GM19452 (cell line): ENCODE results near the gene XPR1.
A peak's percentile ranks its signal among the peaks of the same experiment; 100 is the strongest.

Source experiments
- ATAC-seq: cut with Tn5 transposase; IDR thresholded peaks from one replicate; pipeline ENCODE4 v1.9.1; 2021; ENCODE audit not compliant: unreplicated experiment

The XPR1 gene

DNA sequence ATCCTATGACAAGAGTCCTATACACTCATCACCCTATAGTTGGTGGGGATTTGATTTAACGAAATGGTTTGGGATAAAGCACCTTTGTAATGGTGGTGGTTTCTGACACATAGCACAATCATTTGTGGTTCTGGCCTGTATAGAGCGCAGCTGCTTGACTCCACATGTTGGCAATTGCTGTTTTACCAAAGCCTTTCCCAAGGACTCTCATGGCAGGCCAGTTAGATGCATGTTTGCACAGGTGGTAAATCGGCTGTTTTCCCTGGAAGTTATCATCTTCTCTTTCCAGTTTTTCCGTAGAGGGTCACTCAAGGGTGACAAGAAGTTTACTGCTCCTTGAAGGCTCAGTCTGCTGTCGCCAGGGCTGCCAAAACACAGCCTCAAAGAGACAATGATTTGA, 17.1 kb upstream of the XPR1 start:
- ATAC-seq = no peak

DNA sequence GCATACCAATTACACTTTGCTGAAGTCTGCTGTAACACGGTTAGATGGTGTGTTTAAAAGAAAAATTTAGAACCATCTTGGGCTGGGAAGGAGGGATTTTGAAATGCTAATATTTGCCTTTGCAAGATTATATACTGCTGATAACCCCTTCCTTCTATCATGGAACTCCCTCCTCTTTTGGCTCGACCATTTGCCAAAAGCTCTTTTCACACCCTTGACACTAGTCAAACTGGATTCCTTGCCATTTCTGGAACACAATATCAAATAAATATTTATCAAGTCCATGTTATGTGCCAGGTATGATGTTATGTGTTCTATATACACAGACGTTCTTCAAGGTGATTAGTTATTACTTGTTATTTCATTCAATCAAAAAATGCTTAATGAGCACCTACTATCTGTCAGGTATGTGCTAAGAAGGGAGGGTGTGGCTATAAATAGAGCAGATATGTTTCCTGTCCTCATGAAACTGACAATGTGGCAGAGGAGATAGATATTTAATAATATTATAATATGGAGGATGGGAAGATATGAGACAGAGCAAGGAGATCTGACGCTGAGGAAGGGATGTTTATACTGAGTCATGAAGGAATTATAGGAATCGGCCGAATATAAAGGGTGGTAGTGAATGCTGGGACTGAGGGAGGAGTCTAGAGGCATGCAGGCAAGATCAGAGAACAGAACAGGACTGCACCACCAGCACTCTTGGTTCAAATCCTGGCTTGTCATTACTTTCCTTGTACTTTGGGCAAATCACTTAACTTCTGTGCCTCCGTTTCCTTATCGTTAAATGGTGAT, 16.1 kb upstream of the XPR1 start:
- no peak for ATAC-seq

DNA sequence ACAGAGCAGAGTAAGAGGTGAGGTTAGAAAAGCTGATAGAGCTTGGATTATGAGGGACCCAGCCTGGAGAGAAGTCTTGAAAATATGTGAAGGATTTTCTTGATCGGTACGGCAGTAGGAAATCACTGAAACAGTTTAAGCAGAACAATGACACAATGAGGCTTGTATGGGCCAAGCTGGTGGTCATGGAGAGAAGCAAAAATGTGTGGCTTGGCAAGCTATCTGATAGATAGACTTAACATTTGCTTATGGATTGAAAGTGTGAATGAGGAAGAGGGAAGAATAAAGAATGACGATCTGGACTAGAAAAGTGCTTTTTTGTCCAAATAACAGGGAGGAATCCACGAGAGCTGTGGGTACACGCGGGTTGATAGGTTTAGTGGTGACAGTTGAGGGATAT, 15.4 kb upstream of the XPR1 start:
- no peak for ATAC-seq

DNA sequence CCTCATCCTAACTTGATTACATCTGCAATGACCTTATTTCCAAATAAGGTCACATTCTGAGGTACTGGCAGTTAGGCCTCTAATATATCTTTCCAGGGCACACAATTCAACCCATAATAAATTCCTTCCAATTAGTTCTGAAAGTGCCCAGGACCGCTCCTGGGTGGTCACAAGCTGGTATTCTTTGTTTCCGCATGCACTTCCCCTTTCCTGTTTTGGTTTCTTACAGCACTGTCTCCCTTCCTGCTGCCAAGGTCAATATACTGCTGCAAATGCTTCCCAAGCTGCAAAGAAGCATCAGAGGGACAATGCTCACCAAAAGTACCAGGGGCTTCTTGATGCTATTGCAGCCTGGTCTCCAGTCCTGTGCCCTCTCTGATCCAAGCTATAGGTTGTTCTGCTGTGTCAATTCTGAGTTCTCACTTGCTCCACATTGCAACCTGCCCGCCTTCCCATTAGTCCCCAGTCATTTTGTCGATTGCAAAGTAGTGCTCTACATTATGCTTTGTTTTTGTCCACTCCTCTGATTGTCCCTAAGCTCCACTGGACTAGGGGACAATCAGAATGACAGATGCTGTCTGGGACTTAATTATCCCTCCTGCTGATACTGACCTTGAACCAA, 13.9 kb upstream of the XPR1 start:
- ATAC-seq = no peak

DNA sequence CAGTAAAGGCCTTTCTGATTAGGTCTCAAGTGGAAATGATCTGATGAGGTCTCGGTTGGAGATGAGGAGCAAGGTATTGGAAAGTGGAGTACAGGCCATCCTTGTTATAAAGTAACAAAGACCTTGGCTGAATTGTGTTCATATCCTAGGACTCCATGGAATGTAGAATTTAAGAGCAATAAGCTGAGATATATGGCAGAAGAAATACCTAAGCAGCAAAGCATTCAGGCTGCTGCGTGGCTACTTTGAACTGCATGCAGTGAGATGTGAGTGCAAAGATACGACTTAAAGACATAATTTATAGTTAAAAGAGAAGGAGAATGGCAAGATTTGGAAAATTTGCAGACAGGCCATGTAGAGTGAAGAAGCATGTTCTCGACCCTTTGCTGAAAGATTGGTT, 11.2 kb upstream of the XPR1 start:
- ATAC-seq = no peak

DNA sequence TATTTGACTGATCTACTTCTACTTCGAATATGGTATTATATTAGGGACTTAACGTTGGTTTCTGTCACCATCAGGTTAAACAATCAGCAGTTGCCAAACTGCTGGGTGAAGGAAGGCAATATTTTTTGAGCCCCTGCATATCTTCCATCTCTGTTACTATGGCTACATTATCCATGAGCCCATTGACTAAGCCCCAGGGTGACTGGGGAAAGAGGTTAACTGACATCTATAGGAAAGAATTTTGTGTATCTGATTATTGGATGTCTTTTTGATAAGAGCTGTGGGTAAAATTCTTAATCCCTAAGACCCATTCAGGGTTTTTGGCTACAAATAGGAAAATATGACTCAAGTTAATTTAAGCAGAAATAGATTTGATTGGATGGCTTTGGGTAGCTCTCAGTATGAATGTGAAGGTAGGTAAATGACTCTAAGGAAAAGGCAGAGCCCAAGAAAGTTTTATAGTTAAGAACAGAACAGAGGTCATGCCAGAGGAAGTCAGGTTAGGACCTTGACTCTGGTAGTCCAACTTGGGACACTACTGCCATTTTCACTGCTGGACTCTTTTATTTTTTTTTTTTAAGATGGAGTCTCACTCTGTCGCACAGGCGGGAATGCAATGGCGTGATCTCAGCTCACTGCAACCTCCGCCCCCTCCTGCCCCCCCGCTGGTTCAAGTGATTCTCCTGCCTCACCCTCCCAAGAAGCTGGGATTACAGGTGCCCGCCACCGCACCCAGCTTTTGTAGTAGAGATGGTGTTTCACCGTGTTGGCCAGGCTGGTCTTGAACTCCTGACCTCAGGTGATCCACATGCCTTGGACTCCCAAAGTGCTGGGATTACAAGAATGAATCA, 8.9 kb upstream of the XPR1 start:
- ATAC-seq = no peak

DNA sequence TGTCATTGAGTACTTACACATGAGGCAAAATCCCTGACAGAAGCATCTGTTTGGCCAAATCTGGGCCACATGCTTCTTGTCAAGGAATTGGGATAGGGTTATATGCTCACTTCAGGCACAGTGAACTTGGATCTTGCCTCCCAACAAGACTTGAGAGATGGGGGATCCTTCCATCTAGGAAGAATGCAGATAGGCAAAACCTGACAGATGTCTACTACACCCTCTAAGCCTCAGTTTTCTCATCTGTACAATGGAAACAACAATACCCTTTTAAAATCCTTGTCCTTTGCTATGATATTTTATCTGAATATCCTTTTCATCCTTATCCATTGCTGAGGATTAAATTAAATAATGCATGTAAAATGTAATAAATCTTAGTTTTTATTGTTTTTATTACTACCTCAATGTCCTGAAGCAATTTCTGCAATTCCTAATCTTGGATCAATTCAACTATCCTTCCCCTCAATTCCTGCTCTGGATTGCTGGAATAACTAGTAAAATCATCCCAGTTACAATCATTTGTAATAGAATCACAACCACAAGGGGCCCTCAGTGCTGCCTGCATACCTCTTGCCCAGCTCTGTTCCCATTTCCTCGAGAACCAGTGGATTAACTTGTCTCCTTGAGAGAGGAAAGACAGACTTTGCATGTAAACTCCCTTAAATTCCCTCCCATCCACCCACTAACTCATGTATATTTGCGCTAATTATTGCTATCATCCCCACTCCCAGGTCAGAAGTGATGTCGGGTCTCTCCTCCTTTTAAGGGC, 8.1 kb upstream of the XPR1 start:
- no peak for ATAC-seq

DNA sequence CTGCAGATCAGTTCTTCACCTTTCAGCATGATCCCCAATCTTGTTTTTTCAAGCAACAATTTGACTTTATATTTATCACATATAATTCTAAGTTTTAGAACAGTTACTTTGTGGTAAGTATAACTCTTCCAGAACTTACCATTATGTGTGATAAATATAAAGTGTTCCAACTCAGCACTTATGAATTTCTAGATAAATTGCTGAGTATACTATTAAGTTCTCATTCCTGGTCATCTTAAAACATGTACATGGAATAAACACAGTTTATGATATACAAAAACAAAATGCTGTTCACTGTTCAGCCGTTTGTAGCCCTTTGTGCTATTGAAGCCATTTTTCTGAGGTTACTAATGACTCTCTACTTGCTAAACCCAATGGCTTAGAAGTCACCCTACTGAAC, 5.1 kb upstream of the XPR1 start:
- ATAC-seq = no peak

DNA sequence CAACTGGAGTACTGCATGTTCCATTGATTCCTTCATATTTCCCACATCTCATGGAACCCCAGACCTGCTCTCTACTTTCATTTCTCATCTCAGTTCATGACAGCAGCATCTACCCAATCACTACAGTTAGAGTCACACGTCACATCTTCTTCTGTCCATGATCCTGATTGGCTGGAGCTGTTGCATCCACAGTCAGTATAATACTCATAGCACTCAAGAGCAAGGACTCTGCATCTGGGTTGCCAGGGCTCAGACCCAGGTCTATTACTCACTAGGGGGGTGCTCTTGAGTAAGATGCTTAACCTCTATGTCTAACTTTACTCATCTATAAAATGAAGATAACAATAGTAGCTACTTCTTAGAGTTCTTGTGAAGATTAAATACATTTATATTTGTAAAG, 4.4 kb upstream of the XPR1 start:
- no peak for ATAC-seq

DNA sequence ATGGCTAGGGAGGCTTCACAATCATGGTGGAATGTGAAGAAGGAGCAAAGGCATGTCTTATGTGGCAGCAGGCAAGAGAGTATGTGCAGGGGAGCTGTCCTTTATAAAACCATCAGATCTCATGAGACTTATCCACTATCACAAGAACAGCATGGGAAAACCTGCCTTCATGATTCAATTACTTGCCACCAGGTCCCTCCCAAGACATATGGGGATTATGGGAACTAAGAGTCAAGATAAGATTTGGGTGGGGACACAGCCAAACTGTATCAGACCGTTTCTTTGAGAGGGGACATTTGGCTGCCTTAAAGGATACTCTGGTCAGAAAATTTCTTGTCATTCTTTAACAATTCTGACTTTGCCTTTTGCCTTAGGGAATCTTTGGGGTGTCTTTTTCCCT, 3.2 kb upstream of the XPR1 start:
- ATAC-seq = no peak

DNA sequence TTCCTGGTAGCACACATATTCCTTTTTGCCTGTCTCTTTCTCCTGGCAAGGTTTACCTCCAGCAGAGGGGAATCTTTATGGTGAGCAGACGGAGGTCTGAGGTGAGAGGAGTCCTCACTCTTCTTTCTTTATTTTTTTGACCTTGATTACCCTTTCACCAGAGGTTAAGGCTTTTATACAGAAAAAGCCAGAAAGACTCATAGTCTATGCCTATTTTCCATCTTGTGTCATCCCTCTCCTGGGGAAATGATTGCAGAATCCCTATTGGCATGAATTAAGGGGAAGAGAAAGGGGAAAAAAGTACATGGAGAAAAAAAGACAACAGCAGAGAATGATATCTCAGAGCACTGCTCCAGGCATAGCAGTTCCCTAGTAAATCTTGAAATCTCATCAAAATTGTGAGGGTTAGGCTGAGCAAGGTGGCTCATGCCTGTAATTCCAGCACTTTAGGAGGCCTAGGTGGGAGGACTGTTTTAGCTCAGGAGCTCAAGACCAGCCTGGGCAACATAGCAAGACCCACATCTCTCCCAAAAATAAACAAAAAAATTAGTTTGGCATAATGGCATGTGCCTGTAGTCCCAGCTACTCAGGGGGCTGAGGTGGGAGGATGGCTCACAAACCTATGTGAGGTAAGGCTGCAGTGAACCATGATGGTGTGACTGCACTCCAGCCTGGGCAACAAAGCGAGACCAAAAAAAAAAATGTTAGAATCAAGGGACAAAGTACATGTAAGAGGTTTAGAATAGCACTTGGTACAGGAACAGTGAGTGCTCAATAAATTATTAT, 1.2 kb upstream of the XPR1 start:
- ATAC-seq = peak; percentile 9

DNA sequence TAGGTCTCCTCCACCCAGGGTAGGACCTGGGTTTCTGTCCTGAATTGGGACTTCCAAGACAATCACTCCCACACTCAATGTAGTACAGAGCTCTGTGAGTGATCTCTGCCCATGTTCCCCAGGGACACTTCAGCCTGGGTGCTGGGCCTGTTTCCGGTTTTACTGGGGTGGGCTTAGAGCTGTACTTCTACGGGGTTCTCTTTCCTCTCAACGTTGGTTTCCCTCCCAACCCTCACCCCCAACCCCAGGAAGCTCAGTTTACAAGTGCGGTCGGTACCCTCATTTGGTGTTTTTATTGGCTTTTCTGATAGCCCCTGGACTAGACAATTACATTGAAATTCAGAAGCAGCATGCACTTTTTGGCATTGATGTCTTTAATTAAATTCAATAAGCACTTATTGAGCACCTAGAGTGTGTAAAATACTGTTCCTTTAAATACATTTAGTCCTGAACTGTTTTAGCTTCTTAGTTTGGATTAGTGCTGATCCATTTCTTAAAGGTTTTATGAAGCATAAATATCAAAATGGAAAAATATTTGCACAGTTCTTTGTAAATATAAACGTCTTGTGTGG, 542 bp upstream of the XPR1 start:
- ATAC-seq = peak; percentile 26

DNA sequence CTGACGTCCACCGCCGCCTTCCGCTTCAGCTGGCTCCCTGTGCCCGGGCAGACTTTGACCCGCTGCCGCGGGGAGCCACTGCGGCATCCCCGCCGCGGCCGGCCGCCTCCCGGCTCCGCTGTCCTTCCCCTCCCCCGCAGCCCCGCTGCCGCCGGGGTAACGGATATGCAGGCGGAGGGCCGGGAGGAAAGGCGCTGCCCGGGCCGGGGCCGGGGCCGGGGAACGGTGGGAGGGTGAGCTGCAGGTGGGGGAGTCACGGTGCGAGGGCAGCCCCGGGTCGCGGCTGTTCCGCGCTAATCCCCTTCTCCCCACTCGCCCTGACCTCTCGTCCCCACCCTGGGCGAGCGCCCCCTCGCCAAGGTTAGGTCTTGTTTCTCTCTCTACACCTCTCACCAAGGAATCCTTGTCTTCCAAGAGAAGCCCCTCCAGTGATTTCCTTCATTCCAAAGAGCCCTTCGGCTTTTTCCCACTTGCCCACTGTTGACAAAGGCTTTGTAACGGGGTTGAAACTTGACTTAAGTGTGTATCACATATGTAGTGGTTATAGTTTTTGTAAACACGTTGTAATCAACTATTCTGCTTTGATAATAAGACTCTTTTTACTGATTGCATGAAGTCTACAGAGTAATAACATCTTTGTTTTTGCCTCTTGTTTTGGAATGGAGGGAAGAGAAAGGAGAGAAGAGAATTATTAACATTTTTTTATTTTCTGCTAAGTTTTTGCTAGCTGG, 669 bp downstream of the XPR1 start:
- peak; percentile 29 for ATAC-seq

DNA sequence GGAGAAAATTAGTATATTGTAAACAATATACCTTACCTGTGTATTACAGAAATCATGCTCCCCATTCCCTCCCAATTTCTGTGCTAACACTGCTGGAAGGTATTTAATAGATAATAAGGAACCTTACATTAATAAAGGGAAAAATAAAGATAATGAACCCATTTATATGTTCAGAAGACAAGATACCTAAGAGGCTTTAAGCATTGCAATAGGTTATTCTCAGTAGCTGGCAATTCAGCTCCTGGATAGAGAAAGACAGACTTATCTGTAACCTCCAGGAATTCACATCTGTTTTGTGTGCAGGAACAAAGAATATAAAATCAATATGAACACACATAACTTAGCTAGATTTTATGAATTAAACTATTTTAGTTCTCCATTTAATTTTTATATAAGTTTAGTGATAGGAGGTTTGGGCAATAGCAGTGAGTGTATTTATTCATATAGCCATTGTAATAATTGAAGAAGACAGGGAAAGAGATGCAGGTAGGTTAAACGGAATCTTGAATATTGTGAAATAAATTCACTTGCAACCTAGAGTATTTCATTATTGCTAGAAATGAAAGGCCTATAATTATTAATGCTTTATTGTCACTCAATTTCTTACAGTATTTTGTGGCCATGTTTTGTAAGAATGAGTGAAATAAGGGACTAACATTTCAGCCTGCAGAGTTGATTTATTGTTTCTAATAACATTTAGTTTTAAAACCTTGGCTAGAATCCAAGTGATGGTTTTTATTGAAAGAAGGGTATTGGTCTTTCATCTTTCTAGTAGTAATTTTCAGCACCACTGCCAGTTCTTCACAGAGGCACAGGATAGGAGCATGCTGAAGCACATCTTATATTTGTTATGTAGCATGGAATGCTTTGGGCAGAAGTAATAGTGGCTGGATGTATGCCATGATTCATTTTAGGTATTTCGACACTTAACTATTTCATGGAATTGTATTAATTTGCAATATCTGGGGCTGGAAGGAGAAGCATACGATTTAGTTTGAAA, 1.5 kb downstream of the XPR1 start:
- no peak for ATAC-seq

DNA sequence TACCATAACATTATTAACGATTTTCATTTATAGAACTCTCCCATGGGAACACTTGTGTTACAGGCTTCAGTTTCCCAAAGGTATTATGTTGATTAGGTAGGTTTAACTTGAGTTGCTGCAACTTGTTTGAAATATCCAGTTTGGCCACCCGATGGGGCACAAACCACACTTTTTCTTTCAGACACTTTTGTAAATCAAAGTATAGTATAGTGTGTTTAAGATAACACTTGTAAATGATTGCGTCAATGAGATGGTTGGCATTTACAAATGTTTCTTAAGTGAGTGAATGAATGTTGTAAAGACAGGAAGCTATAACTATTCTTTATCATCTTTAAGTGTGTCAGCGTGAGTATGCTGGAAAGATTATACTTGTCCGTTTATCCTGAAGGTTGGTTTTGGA, 4.3 kb downstream of the XPR1 start:
- no peak for ATAC-seq

DNA sequence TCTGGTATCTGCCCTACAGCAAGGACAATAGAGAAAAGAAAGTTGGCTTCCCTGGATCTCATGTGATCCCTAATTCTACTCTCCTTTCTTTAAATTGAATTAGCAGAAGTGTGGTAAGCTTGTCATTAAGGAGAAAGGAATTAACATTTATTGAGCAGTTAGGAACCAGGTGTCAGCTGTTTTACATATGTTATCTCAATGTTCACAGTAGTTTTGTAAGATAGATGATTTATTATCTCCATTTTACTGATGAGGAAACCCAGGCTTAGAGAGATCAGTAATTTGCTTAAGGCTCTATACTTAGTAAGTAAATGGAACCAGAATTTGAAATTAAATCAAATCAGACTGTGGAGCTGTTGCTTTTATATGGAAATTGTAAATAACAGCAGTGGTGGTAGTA, 8.0 kb downstream of the XPR1 start:
- ATAC-seq = no peak

DNA sequence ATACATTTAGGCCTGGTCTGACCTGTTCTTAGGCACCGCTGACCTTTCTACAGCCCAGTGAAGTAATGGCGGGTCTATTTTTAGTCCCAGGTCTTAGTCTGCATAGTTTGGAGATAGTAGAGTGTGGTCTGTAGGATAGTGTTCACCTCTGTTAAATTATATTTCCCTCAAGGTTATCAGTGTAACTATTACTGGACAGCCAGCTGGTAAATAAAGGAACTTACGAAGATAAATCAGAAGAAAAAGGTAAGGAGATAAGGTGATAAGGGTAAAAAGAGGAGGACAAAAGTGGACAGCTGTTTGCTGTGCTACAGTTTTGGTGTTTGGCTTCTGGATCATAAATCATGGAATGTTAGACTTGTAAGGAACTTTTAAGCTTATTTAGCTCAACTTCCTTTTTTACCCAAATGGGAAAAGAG, 8.7 kb downstream of the XPR1 start:
- no peak for ATAC-seq

DNA sequence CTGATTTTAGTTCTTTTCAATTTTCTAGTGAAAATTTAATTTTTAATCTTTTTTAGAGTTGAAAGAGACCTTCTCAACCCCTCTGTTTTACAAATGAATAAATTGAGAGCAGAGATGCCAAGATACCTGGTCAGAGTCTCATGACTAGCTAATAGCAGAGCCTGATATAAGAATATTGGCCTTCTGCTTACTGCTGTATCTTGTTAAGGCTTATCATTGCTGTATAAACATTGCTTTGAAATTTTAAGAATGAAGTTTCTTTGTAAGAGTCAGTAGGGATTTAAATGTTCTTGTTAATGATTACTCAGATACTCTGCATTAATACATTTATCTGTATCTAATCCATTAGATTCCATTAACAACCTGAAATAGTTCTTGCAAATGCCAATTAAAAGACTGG, 9.8 kb downstream of the XPR1 start:
- no peak for ATAC-seq
